C4-2B (cell line): ENCODE results near the gene CA10.

Experiments used
- H3K27ac ChIP-seq: fragments of 450-650 bp; 2 replicates; pipeline ENCODE4 v1.5.1; 2017
- ZFX ChIP-seq: fragments of 450-650 bp; IDR thresholded peaks from 2 replicates; pipeline ENCODE4 v1.6.1; 2017
- TF ChIP-seq, protein P1 (sequence below): fragments of 450-650 bp; conservative IDR thresholded peaks from 2 replicates; pipeline ENCODE4 v1.5.1; 2017; ENCODE audit warnings: mild to moderate bottlenecking

CA10 gene

DNA sequence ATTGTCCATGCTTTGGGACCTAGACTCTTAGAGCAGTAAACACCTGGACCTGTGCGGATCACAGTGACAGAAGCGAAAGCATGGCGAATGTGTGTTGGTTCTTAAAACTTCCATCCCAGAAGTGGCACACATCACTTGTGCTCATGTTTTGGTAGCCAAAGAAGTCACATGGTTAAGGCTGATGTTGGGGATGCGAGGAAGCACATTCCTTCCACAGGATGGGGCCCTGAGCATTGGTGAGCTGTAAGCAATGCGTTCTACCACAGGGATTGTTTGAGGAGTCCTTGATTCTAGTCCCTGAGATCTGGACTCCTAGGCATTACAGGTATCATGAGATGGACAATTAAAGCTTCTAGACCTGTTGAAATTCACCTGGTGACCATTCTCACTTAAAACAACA, 522.2 kb downstream of the CA10 start:
- no peak overlapping the region for H3K27ac ChIP-seq
- no peak for TF ChIP-seq ZFX
- TF ChIP-seq, protein P1, sequence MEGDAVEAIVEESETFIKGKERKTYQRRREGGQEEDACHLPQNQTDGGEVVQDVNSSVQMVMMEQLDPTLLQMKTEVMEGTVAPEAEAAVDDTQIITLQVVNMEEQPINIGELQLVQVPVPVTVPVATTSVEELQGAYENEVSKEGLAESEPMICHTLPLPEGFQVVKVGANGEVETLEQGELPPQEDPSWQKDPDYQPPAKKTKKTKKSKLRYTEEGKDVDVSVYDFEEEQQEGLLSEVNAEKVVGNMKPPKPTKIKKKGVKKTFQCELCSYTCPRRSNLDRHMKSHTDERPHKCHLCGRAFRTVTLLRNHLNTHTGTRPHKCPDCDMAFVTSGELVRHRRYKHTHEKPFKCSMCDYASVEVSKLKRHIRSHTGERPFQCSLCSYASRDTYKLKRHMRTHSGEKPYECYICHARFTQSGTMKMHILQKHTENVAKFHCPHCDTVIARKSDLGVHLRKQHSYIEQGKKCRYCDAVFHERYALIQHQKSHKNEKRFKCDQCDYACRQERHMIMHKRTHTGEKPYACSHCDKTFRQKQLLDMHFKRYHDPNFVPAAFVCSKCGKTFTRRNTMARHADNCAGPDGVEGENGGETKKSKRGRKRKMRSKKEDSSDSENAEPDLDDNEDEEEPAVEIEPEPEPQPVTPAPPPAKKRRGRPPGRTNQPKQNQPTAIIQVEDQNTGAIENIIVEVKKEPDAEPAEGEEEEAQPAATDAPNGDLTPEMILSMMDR = no peak; the same call in 1 of the 2 replicates

DNA sequence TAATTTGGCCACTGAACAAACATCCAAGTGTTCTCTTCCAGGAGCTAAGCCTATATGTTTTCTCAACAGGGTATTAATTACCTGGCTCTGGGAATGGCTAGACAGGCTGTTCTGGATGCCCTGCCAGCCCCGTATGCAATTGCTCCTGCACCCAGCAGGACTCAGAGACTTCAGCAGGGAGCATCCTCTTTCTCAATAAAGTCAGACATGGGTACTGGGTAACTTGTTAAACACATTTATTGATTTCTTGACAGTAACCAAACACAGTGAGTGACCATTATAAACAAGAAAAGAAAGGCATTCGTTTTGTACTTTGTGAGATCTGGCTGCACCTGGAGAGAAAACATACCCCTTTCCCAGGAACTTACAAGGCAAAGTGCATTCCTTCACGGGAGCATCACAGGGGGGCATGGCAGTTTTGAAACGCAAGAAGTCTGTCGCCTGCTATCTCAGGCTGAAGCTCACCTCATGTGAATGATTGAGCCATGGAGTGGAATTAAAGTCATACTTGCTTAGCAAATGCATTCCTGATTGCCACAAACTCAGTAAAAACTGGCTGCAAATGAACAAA, 528.3 kb downstream of the CA10 start:
- H3K27ac ChIP-seq = no peak overlapping the region
- TF ChIP-seq, protein P1 = no peak
- no peak for TF ChIP-seq ZFX

DNA sequence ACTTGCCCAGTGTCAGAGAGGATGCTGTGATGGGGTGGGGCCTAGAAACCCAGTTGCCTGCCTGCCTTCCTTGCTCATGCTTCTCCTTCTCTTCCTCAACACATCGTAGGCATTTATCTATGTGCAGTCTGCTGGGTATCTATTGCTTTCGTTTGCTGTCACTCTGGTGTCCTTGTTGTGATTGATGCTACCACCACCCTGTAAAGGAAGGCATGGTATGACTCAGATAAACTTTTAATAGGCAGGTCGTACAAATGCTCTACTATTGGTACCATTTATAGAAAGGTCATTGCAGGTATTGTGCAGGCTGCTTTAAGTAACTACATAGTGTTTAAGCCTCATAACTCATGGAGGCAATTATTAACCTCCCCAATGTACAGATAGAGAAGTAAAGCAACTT, 529.3 kb downstream of the CA10 start:
- no peak overlapping the region for H3K27ac ChIP-seq
- TF ChIP-seq ZFX = no peak
- TF ChIP-seq, protein P1 = no peak

DNA sequence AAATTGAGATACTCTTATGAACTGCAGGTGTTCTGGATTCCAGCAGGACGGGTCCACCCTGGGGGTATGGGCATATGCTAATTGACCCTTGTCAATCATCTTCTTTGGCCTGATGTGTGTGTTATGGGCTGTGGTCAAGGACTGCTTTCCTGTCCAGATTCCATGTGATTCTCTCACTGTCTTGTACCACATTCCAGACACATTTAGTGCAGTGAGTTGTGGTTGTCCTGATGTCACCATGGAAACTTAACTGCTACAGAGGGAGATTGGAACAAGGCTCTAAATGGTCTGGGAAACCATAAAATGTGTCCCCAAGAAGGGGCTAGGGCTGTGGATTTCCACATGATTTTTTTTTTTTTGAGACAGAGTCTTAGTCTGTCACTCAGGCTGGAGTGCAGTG, 530.7 kb downstream of the CA10 start:
- no peak overlapping the region for H3K27ac ChIP-seq
- no peak for TF ChIP-seq ZFX
- TF ChIP-seq, protein P1 = no peak

DNA sequence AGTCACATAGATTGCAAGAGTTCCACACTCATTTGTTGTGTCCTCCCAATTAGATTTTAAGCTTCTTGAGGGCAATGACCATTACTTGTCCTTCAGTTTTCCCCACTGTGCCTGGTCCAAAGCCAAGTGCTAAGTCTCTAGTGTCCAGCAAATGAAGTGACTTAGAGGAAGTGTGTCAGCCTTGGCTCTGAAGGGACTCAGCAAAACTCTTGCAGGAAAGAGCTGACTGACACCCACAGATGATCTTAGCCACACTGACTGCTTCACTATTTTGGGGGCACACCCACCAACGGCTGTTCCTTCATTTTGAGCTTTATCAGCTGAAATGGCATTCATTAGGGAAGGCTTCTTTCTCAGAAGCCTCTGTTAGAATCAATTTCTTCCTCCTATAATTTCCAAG, 540.0 kb downstream of the CA10 start:
- H3K27ac ChIP-seq = no peak overlapping the region
- TF ChIP-seq, protein P1 = no peak
- TF ChIP-seq ZFX = no peak

DNA sequence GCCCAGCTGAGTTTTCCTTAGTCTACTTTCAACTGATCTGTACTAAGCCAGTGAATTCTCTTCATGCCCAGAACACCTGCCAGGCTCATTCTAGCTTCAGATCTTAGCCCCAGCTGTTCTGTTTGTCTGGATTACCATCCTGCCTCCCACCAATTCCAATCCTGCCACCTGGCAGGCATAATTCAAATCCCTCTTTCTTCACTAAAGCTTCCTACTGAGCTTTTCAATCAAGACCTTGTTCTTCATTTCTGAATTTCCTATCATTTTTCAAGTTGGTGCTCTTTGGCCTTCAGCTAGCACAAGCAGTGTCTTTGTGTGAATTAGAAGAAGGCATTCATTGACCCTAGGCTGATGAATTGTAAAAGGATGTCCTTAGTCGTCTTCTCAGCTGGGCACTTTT, 540.5 kb downstream of the CA10 start:
- H3K27ac ChIP-seq = no peak overlapping the region
- TF ChIP-seq, protein P1 = no peak
- no peak for TF ChIP-seq ZFX

DNA sequence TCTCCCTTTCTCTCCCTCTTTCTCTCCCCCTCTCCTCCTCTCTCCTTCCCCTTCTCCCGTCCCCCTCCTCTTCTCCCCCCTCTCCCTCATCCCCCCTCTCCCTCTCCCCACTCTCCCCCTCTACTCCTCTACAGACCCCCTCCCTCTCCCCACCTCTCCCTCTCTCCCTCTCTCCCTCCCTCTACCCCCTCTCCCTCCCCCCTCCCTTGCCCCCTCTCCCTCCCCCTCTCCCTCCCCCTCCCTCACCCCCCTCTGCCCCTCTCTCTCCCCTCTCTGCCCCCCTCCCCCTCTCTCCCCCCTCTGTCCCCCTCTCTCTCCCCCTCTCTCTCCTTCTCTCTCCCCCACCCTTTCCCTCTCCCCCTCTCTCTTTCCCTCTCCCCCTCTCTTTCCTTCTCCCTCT, 545.3 kb downstream of the CA10 start:
- H3K27ac ChIP-seq = no peak overlapping the region
- TF ChIP-seq ZFX = no peak

DNA sequence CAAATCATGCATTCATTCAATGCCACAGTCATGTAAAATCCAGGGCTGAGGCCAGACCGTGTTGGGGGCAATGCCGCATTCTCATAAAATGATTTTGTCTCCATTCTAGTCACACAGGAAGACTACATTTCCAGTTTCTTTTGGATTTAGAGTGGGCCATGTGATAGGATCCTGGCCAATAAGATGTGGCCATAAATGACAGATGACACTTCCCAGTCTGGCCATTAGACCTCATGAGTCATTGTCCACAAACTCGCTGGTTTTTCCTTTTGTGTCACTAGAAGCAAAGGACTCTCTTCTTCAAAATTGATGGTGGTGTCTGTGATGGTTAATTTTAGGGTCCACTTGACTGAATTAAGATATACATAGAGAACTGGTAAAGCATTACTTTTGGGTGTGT, 545.8 kb downstream of the CA10 start:
- no peak for TF ChIP-seq ZFX
- TF ChIP-seq, protein P1 = no peak
- no peak overlapping the region for H3K27ac ChIP-seq
